ENCODE measurements around the gene RANBP1. TPM values are rescaled to one million over a fixed set of nuclear protein-coding genes. Genes with fewer than 3 reads are reported as not detected.

The RANBP1 gene
- total and polyA plus RNA-seq, 3 donors from 2014 or later = 247 to 318 (median 284) TPM

- intact Hi-C loops (cut with DNase I; ENCODE audit: low total_unique reads) = no loop called here
- H3K4me3 ChIP-seq = no peak overlapping the region
- TF ChIP-seq POLR2A (IDR thresholded peaks at IDR 0.05) (no peak), CTCF (IDR thresholded peaks at IDR 0.05) (no peak)
- no peak for DNase-seq
- H3K27me3 ChIP-seq = no peaks in the 10 kb centered on the region
- H3K4me1 ChIP-seq = peaks cover 3% of the 10 kb centered on the region
- no peak overlapping the region for H3K27ac ChIP-seq
- H3K36me3 ChIP-seq (ENCODE audit: low read depth, missing control alignments) = no peaks in the 10 kb centered on the region
- no peaks in the 10 kb centered on the region for H3K9me3 ChIP-seq
- 81 to 89% methylated on average over 16 to 17 of the region's 17 CpGs for WGBS, 2 donors
Observed at GRCh38 chr22:20176421-20177085, 60.6 kb downstream of the RANBP1 start.

MicroRNAs within 50 kb of the gene (microRNA counts, 767-probe panel; counts per million panel counts)
- 0 to 152 counts per million in 2 donors for microRNA hsa-miR-1306-3p

Small RNA genes within 50 kb of the gene (microRNA-seq; reads per million reads assigned to microRNA genes)
- 0 to 1.4 reads per million in 2 donors for gene MIR6816 (ENCODE audit: borderline number of aligned reads in 2 of 2, borderline replicate concordance in 1 of 2)

Small RNA genes within 50 kb of the gene (small RNA-seq; reads per million reads assigned to genes)
- gene MIR6816 (0 to 0.18 reads per million in 2 donors), gene RF00017 (0 reads per million in 2 donors), gene RF00599 (0 reads per million in 2 donors)

Other genes with a start within 250 kb of the RANBP1 start
- 100 to 1,000 TPM; 278 to 427 TPM for gene COMT, start 174.3 kb upstream of the RANBP1 start, total RNA-seq
- 147 TPM for gene COMT, start 174.3 kb upstream of the RANBP1 start, polyA plus RNA-seq (ENCODE audit: insufficient read depth, low read depth, low replicate concordance)
- gene TXNRD2, start 174.3 kb upstream of the RANBP1 start, total RNA-seq = 10 to 100 TPM; 36.6 to 49.9 TPM
- gene TXNRD2, start 174.3 kb upstream of the RANBP1 start, polyA plus RNA-seq (ENCODE audit: insufficient read depth, low read depth, low replicate concordance) = 28.7 TPM
- gene ARVCF, start 99.3 kb upstream of the RANBP1 start, total RNA-seq = 10 to 100 TPM; 43.2 to 57.7 TPM
- gene ARVCF, start 99.3 kb upstream of the RANBP1 start, polyA plus RNA-seq (ENCODE audit: insufficient read depth, low read depth, low replicate concordance) = 21.1 TPM
- gene TANGO2, start 95.0 kb upstream of the RANBP1 start, total RNA-seq = 10 to 100 TPM; 13.5 to 21.5 TPM
- 19.0 TPM for gene TANGO2, start 95.0 kb upstream of the RANBP1 start, polyA plus RNA-seq (ENCODE audit: insufficient read depth, low read depth, low replicate concordance)
- gene DGCR8, start 35.9 kb upstream of the RANBP1 start, total RNA-seq = 10 to 100 TPM; 64.8 to 83.7 TPM
- 44.4 TPM for gene DGCR8, start 35.9 kb upstream of the RANBP1 start, polyA plus RNA-seq (ENCODE audit: insufficient read depth, low read depth, low replicate concordance)
- gene TRMT2A, start 1.1 kb downstream of the RANBP1 start, total RNA-seq = 100 to 1,000 TPM in 1 of 2 donors, 10 to 100 TPM in 1; 97.2 to 122 TPM
- gene TRMT2A, start 1.1 kb downstream of the RANBP1 start, polyA plus RNA-seq (ENCODE audit: insufficient read depth, low read depth, low replicate concordance) = 82.7 TPM
- gene ZDHHC8, start 15.7 kb downstream of the RANBP1 start, total RNA-seq = 10 to 100 TPM; 40.9 to 44.0 TPM
- 34.0 TPM for gene ZDHHC8, start 15.7 kb downstream of the RANBP1 start, polyA plus RNA-seq (ENCODE audit: insufficient read depth, low read depth, low replicate concordance)
- 10 to 100 TPM; 12.2 to 33.1 TPM for gene CCDC188, start 35.0 kb downstream of the RANBP1 start, total RNA-seq
- 46.5 TPM for gene CCDC188, start 35.0 kb downstream of the RANBP1 start, polyA plus RNA-seq (ENCODE audit: insufficient read depth, low read depth, low replicate concordance)
- gene RTN4R, start 152.2 kb downstream of the RANBP1 start, total RNA-seq = 1 to 10 TPM; 5.1 to 6.1 TPM
- 2.1 TPM for gene RTN4R, start 152.2 kb downstream of the RANBP1 start, polyA plus RNA-seq (ENCODE audit: insufficient read depth, low read depth, low replicate concordance)
- 100 to 1,000 TPM; 152 to 257 TPM for gene DGCR6L, start 204.0 kb downstream of the RANBP1 start, total RNA-seq
- 171 TPM for gene DGCR6L, start 204.0 kb downstream of the RANBP1 start, polyA plus RNA-seq (ENCODE audit: insufficient read depth, low read depth, low replicate concordance)